Muscle of leg (tissue), 11 donors: Measurements from ENCODE around the gene ARPC5L. TPM values are rescaled to one million over a fixed set of nuclear protein-coding genes. Genes with fewer than 3 reads are reported as not detected.
"Not testable (repeated sequence)": the region's sequence is repeated elsewhere in the genome, so short reads cannot be mapped to it uniquely, and the experiment has no call there.

Experiments
- DNase-seq: peaks from one replicate; pipeline ENCODE4 v3.0.0; 2013
- H3K27ac ChIP-seq: one replicate; pipeline ENCODE4 v1.5.1; 2013; ENCODE audit warnings: mild to moderate bottlenecking, low read length, control low read depth
- H3K27me3 ChIP-seq: one replicate; pipeline ENCODE4 v1.6.1; 2013; ENCODE audit warnings: low read length; ENCODE audit not compliant: control insufficient read depth, insufficient read depth
- H3K36me3 ChIP-seq: one replicate; pipeline ENCODE4 v1.6.1; 2013; ENCODE audit warnings: low read length; ENCODE audit not compliant: control insufficient read depth, insufficient read depth
- H3K4me1 ChIP-seq: one replicate; pipeline ENCODE4 v1.6.1; 2013; ENCODE audit warnings: low read length; ENCODE audit not compliant: control insufficient read depth, insufficient read depth
- H3K4me3 ChIP-seq: one replicate; pipeline ENCODE4 v1.5.1; 2013; ENCODE audit warnings: low read length, control low read depth
- H3K9me3 ChIP-seq: replicated peaks from 2 replicates; pipeline ENCODE4 v1.6.1; 2013; ENCODE audit warnings: low read depth, low read length; ENCODE audit not compliant: control insufficient read depth
- WGBS: methylation state at CpG from one replicate; pipeline ENCODE4 v1.1.5; 2013; ENCODE audit warnings: missing lambda C conversion rate; ENCODE audit not compliant: insufficient coverage; 5-methylcytosine and 5-hydroxymethylcytosine counted together
- polyA plus RNA-seq, 8 donors: library from polyadenylated mRNA; unstranded; fragments of 120-200 nt; gene quantifications; one replicate each; pipeline versions ENCODE4 v1.2.1 to v1.2.3, GENCODE V29; 2013; ENCODE audit warnings: inconsistent platforms in 1 of 8, low replicate concordance in 1 of 8; ENCODE audit not compliant: insufficient read length in 8 of 8, insufficient read depth in 1 of 8
- total RNA-seq: library from RNA; stranded (reverse); fragments of 120-200 nt; gene quantifications from one replicate; pipeline ENCODE4 v1.2.4, GENCODE V29; 2013

The ARPC5L gene
- total and polyA plus RNA-seq, 9 donors = 15.0 to 34.6 (median 31.8) TPM

DNA sequence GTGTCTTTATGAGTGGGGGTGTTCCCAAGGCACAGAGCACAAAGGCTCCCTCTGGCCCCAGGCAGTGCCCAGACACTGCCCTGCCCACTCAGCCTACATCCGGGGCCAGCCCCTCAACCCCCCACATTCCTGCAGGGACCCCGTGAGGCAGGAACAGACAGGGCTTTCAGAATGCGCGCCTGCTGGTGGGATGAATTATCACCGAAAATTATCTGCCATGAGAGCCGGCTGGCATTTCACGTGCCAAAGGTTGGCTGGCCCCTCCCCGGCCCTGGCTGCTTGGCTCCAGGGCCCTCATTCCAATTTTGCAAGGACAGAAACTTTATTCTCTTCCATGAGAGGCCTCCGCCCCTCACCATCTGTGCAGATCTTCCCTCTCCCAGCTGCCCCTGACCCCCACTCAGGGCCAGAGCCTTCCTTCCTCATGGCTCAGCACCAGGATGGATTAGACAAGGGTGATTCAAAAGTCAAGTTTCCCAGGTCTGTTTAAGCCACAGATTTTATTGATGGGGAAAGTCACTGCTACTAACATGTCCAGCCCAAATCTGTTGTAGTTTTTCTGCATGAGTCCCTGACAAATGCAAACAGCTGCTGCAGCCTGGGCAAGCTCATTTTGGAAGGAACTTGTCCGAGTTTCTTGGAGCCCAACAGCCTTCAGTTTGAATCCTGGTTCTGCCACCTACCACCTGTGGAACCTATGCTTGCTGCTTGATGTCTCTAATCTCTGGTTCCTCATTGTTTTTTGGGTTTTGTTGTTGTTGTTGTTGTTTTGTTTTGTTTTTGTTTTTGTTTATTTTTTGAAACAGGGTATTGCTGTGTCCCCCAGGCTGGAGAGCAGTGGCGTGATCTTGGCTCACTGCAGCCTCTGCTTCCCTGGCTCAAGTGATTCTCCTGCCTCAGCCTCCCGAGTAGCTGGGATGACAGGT is 41.0 kb upstream of the ARPC5L start:
- H3K27me3 ChIP-seq = no peaks in the 10 kb centered on the region
- WGBS = 42% methylated on average over 10 of the region's 12 CpGs
- DNase-seq = peak; percentile 92
- H3K4me1 ChIP-seq = peaks cover 51% of the 10 kb centered on the region
- peaks cover 2% of the 10 kb centered on the region for H3K9me3 ChIP-seq
- H3K4me3 ChIP-seq = no peak overlapping the region
- peak overlapping the region; percentile 88 for H3K27ac ChIP-seq
- H3K36me3 ChIP-seq = no peaks in the 10 kb centered on the region

GRCh38 chr9:124828489-124829333 is 33.2 kb upstream of the ARPC5L start:
- no peaks in the 10 kb centered on the region for H3K27me3 ChIP-seq
- H3K4me3 ChIP-seq = no peak overlapping the region
- no peak overlapping the region for H3K27ac ChIP-seq
- 18% methylated on average over 1 of the region's 2 CpGs for WGBS
- H3K36me3 ChIP-seq = no peaks in the 10 kb centered on the region
- H3K4me1 ChIP-seq = peaks cover 29% of the 10 kb centered on the region
- peak; percentile 53 for DNase-seq
- H3K9me3 ChIP-seq = peaks cover 5% of the 10 kb centered on the region

DNA sequence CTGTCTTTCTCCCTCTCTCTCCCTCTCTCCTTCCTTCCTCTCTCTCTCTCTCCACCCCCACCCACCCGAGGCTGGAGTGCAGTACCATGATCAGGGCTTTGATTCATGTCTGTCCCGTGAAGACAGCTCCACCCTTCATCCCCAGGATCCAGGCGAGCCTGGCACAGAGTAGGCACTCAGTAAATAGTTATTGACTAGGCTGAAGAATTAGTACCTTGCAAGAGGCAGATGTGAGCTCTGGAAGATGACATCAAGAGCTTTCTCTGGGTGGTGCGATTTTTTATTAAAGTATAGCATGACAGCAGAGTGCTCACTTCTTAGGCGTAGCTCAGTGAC is 32.6 kb upstream of the ARPC5L start:
- Histone ChIP-seq H3K4me3 (no peak overlapping the region), H3K9me3 (peaks cover 5% of the 10 kb centered on the region), H3K36me3 (no peaks in the 10 kb centered on the region), H3K4me1 (peaks cover 35% of the 10 kb centered on the region), H3K27ac (no peak overlapping the region), H3K27me3 (no peaks in the 10 kb centered on the region)
- DNase-seq = peak; percentile 36
- 78% methylated on average over 1 of the region's 5 CpGs for WGBS

DNA sequence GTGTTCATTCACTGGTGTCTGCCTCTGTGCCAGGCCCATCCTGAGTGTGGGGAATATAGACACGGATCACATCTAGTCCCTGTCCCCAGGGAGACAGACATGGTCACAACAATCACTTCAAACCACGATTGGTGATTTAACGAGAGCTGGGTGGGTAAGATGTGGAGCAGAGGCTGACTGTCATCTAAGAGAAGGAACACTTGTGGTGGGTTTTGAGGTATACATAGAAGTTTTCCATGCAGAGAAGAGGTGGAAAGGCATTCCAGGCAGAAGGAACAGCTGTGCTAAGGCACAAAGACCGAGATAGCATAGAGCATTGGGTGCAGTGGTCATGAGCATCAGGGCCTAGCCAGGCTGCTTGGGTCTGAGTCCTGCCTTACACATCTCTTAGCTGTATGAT is 31.3 kb upstream of the ARPC5L start:
- DNase-seq = no peak
- 100% methylated on average over 2 of the region's 4 CpGs for WGBS
- H3K27me3 ChIP-seq = no peaks in the 10 kb centered on the region
- no peak overlapping the region for H3K27ac ChIP-seq
- no peaks in the 10 kb centered on the region for H3K36me3 ChIP-seq
- peaks cover 48% of the 10 kb centered on the region for H3K4me1 ChIP-seq
- H3K9me3 ChIP-seq = peaks cover 2% of the 10 kb centered on the region
- H3K4me3 ChIP-seq = no peak overlapping the region

DNA sequence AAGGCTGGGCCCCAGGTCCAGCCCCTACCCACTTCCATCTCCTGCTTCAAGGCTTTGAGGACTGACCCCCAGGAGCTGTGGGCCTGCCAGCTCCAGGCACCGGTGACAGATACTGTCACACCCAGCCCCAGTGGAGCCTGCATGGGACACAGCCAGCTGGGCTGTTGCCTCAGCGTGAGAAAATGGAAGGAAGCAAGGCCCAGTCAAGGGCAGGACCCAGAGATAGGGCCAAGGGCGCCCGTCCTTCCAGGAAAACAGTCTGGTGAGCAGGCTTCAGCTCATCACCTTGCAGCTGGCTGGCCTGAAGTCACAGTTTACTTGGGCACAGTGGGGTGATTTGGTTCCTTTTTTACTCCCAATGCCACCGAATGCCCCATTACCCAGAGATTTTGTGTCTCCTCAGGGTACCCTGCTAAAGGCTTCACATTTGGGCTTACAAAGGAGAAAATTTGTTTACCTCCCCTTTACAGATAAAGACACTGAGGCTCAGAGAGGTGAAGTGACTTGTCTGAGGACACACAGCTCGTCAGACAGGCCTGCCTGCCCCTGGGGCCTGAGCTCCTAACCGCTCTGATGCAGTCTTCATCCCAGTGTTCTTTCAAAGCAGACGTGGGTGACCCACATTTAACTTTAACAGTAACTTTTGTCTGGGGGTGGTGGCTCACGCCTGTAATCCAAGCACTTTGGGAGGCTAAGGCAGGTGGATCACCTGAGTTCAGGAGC is 30.1 kb upstream of the ARPC5L start:
- peak overlapping the region; percentile 90 for H3K27ac ChIP-seq
- 33% methylated on average over 3 of the region's 9 CpGs for WGBS
- H3K9me3 ChIP-seq = no peaks in the 10 kb centered on the region
- H3K4me1 ChIP-seq = peaks cover 59% of the 10 kb centered on the region
- H3K36me3 ChIP-seq = no peaks in the 10 kb centered on the region
- H3K27me3 ChIP-seq = no peaks in the 10 kb centered on the region
- H3K4me3 ChIP-seq = no peak overlapping the region
- peak; percentile 67 for DNase-seq

DNA sequence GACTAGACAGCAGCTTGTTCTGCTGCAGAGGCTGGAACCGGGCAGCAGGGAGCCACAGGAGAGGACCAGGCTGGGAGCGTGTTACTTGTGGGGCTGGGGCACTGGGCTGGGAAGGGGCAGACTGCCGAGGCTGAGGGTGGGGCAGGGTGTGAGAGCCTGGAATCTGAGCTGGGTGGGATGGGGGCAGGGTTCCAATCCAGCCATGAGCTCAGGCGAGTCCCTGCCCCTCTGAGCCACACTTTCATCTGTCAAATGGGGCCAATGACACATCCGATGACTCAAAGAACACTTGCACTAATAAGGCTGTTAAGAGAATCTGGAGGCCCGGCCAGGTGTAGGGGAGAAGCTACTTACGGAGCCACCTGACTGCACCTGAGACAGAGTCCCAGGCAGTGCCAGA is 27.3 kb upstream of the ARPC5L start:
- no peaks in the 10 kb centered on the region for H3K9me3 ChIP-seq
- H3K36me3 ChIP-seq = no peaks in the 10 kb centered on the region
- H3K27me3 ChIP-seq = no peaks in the 10 kb centered on the region
- H3K27ac ChIP-seq = peak overlapping the region; percentile 86
- WGBS = 53% methylated on average over 5 of the region's 7 CpGs
- no peak overlapping the region for H3K4me3 ChIP-seq
- H3K4me1 ChIP-seq = peaks cover 66% of the 10 kb centered on the region
- DNase-seq = peak; percentile 56

- Histone ChIP-seq H3K36me3 (no peaks in the 10 kb centered on the region), H3K9me3 (no peaks in the 10 kb centered on the region), H3K4me1 (peaks cover 71% of the 10 kb centered on the region), H3K27ac (peak overlapping the region; percentile 86), H3K27me3 (no peaks in the 10 kb centered on the region), H3K4me3 (no peak overlapping the region)
- WGBS = 55% methylated on average over 10 of the region's 13 CpGs
- DNase-seq = peak; percentile 84
Observed at GRCh38 chr9:124835026-124835557, 26.8 kb upstream of the ARPC5L start.

DNA sequence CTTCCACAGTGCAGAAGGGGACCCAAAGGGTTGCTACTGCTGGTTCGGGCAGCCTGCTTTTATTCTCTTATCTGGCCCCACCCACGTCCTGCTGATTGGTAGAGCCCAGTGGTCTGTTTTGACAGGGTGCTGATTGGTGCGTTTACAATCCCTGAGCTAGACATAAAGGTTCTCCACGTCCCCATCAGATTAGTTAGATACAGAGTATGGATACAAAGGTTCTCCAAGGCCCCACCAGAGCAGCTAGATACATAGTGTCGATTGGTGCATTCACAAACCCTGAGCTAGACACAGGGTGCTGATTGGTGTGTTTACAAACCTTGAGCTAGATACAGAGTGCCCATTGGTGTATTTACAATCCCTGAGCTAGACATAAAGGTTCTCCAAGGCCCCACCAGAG is 23.8 kb upstream of the ARPC5L start:
- WGBS = no CpG with 5 or more reads among the region's 5 CpGs
- H3K36me3 ChIP-seq, H3K9me3 ChIP-seq, H3K4me3 ChIP-seq, DNase-seq, H3K27ac ChIP-seq, H3K27me3 ChIP-seq: not testable (repeated sequence)
- peaks cover 66% of the 10 kb centered on the region for H3K4me1 ChIP-seq

- 60% methylated on average over 22 of the region's 52 CpGs for WGBS
- not testable (repeated sequence) for H3K9me3 ChIP-seq, H3K36me3 ChIP-seq, H3K27me3 ChIP-seq, H3K4me3 ChIP-seq, H3K27ac ChIP-seq, DNase-seq
- peaks cover 68% of the 10 kb centered on the region for H3K4me1 ChIP-seq
Observed at GRCh38 chr9:124838567-124839275, 23.2 kb upstream of the ARPC5L start.
